RWPE2 (cell line): ENCODE results near the gene SUGCT.
"Not testable (repeated sequence)": the region's sequence is repeated elsewhere in the genome, so short reads cannot be mapped to it uniquely, and the experiment has no call there.

Source experiments
- ATAC-seq: fragments of 200-7000 bp; cut with Tn5 transposase; 3 replicates; pipeline ENCODE4 v1.9.1; 2021; ENCODE audit warnings: low read depth
- DNase-seq: peaks from one replicate; pipeline ENCODE4 v3.0.0-alpha.2; 2020; ENCODE audit warnings: low spot score
- H3K27ac ChIP-seq: fragments of 450-650 bp; 2 replicates; pipeline ENCODE4 v1.5.1; 2017; ENCODE audit warnings: mild to moderate bottlenecking; ENCODE audit not compliant: poor library complexity, severe bottlenecking
- H3K27me3 ChIP-seq: fragments of 250-450 bp; sonication (Bioruptor Pico); 2 replicates; pipeline ENCODE4 v1.5.1; 2021; ENCODE audit warnings: mild to moderate bottlenecking, moderate library complexity; ENCODE audit not compliant: insufficient read depth, poor library complexity, severe bottlenecking
- H3K36me3 ChIP-seq: fragments of 250-450 bp; sonication (Bioruptor Pico); 2 replicates; pipeline ENCODE4 v1.5.1; 2020; ENCODE audit warnings: low read depth, mild to moderate bottlenecking, moderate library complexity
- H3K4me1 ChIP-seq: fragments of 250-450 bp; sonication (Bioruptor Pico); 2 replicates; pipeline ENCODE4 v1.5.1; 2021; ENCODE audit warnings: mild to moderate bottlenecking, moderate library complexity; ENCODE audit not compliant: insufficient read depth, poor library complexity, severe bottlenecking
- H3K4me3 ChIP-seq: fragments of 250-450 bp; sonication (Bioruptor Pico); 2 replicates; pipeline ENCODE4 v1.5.1; 2021; ENCODE audit warnings: mild to moderate bottlenecking, moderate library complexity; ENCODE audit not compliant: severe bottlenecking
- H3K9me3 ChIP-seq: fragments of 250-450 bp; sonication (Bioruptor Pico); 2 replicates; pipeline ENCODE4 v1.5.1; 2021; ENCODE audit warnings: mild to moderate bottlenecking, moderate library complexity; ENCODE audit not compliant: severe bottlenecking
- CTCF ChIP-seq: fragments of 450-650 bp; IDR thresholded peaks from one replicate; pipeline ENCODE4 v1.5.1; 2017; ENCODE audit warnings: mild to moderate bottlenecking, moderate library complexity; ENCODE audit not compliant: poor library complexity, severe bottlenecking

SUGCT gene

GRCh38 chr7:40263752-40264390, 129.1 kb downstream of the SUGCT start:
- H3K27me3 ChIP-seq = no peaks in the 10 kb centered on the region
- no peak overlapping the region for H3K27ac ChIP-seq
- ATAC-seq (no peak), DNase-seq (no peak)
- no peak overlapping the region for H3K4me3 ChIP-seq
- TF ChIP-seq CTCF = no peak
- H3K9me3 ChIP-seq = no peaks in the 10 kb centered on the region
- H3K4me1 ChIP-seq = no peaks in the 10 kb centered on the region
- H3K36me3 ChIP-seq = no peaks in the 10 kb centered on the region

GRCh38 chr7:40267583-40267982, 132.8 kb downstream of the SUGCT start:
- no peak for TF ChIP-seq CTCF
- Histone ChIP-seq H3K27ac (no peak overlapping the region), H3K36me3 (no peaks in the 10 kb centered on the region), H3K9me3 (no peaks in the 10 kb centered on the region), H3K4me1 (no peaks in the 10 kb centered on the region), H3K4me3 (no peak overlapping the region), H3K27me3 (no peaks in the 10 kb centered on the region)
- DNase-seq = no peak
- no peak for ATAC-seq

GRCh38 chr7:40268810-40269209, 134.0 kb downstream of the SUGCT start:
- H3K9me3 ChIP-seq = not testable (repeated sequence)

GRCh38 chr7:40276061-40276460, 141.3 kb downstream of the SUGCT start:
- H3K27me3 ChIP-seq = no peaks in the 10 kb centered on the region
- no peak for TF ChIP-seq CTCF
- no peak overlapping the region for H3K4me3 ChIP-seq
- DNase-seq (no peak), ATAC-seq (no peak)
- no peaks in the 10 kb centered on the region for H3K9me3 ChIP-seq
- no peak overlapping the region for H3K27ac ChIP-seq
- no peaks in the 10 kb centered on the region for H3K36me3 ChIP-seq
- no peaks in the 10 kb centered on the region for H3K4me1 ChIP-seq

More at GRCh38 chr7:40268810-40269209, 134.0 kb downstream of the SUGCT start:
- H3K36me3 ChIP-seq, H3K4me3 ChIP-seq, H3K4me1 ChIP-seq, DNase-seq, ATAC-seq, H3K27me3 ChIP-seq, H3K27ac ChIP-seq: not testable (repeated sequence)

- ATAC-seq (no peak), DNase-seq (no peak)
- TF ChIP-seq CTCF = no peak
- no peak overlapping the region for H3K27ac ChIP-seq
- no peaks in the 10 kb centered on the region for H3K9me3 ChIP-seq
- no peaks in the 10 kb centered on the region for H3K27me3 ChIP-seq
- H3K36me3 ChIP-seq = no peaks in the 10 kb centered on the region
- no peaks in the 10 kb centered on the region for H3K4me1 ChIP-seq
- H3K4me3 ChIP-seq = no peak overlapping the region
These were observed 145.2 kb downstream of the SUGCT start for GRCh38 chr7:40279991-40280390.
